Erythroblast (primary cell): Measurements from ENCODE around the gene GEMIN7.

Source experiments
- GATA1 ChIP-seq: IDR thresholded peaks from 2 replicates; pipeline ENCODE4 v1.6.1; 2011; ENCODE audit warnings: low read depth, mild to moderate bottlenecking, control low read depth, low read length, moderate library complexity
- POLR2A ChIP-seq: IDR thresholded peaks from 2 replicates; pipeline ENCODE4 v1.6.1; 2011; ENCODE audit warnings: mild to moderate bottlenecking, low read length

DNA sequence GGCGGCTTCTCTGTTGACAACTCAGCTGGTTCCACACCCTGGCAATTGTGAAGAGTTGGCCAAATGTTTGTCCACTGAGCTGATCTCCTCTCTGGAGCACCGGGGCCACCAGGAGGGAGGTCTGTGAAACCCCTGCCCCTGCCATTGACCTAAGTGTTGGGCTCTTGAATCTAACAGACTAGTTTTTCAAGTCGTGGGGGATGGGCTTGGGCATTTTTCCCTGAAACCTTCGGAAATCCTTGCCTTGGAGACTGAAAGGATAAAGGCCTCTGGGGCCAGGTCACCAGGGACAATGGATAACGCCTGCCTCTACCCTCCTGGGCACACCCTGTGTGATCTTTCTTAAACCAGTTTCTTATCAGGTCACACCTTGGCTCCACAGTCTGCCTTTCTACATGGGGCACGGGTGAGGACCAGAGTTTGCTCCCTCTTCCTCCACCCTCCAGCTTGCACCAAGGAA is 881 bp downstream of the GEMIN7 start:
- TF ChIP-seq POLR2A (no peak), GATA1 (no peak)
